MV-4-11 (cell line): ENCODE data around the gene TACC3.

ENCODE experiments used
- DNase-seq: peaks from one replicate; lab custom pipeline; 2025; lab: John Stamatoyannopoulos, UW

The TACC3 gene

GRCh38 chr4:1723131-1723801, 1.9 kb downstream of the TACC3 start:
- peak; percentile 77 for DNase-seq

GRCh38 chr4:1725521-1725920, 4.2 kb downstream of the TACC3 start:
- DNase-seq, result no peak

GRCh38 chr4:1726146-1726934, 5.0 kb downstream of the TACC3 start:
- DNase-seq, result peak; percentile 80

GRCh38 chr4:1727117-1728031, 6.1 kb downstream of the TACC3 start:
- DNase-seq, result peak; percentile 66

- DNase-seq, result no peak
Measured at GRCh38 chr4:1728061-1728980, 7.0 kb downstream of the TACC3 start.

- DNase-seq, result no peak
Measured at GRCh38 chr4:1730532-1731135, 9.3 kb downstream of the TACC3 start.

GRCh38 chr4:1731180-1731579, 9.9 kb downstream of the TACC3 start:
- no peak for DNase-seq

GRCh38 chr4:1732911-1733310, 11.6 kb downstream of the TACC3 start:
- no peak for DNase-seq

GRCh38 chr4:1735215-1735614, 13.9 kb downstream of the TACC3 start:
- no peak for DNase-seq

- DNase-seq, result no peak
Measured at GRCh38 chr4:1736812-1737211, 15.5 kb downstream of the TACC3 start.

GRCh38 chr4:1737666-1738065, 16.3 kb downstream of the TACC3 start:
- no peak for DNase-seq

GRCh38 chr4:1738410-1738809, 17.1 kb downstream of the TACC3 start:
- no peak for DNase-seq

- no peak for DNase-seq
Measured at GRCh38 chr4:1739358-1739757, 18.0 kb downstream of the TACC3 start.

GRCh38 chr4:1740021-1740545, 18.8 kb downstream of the TACC3 start:
- DNase-seq, result no peak

- DNase-seq, result no peak
Measured at GRCh38 chr4:1741208-1741607, 19.9 kb downstream of the TACC3 start.

GRCh38 chr4:1743551-1743950, 22.2 kb downstream of the TACC3 start:
- DNase-seq, result no peak

- DNase-seq, result no peak
Measured at GRCh38 chr4:1743975-1744374, 22.7 kb downstream of the TACC3 start.

- DNase-seq, result no peak
Measured at GRCh38 chr4:1744552-1744951, 23.2 kb downstream of the TACC3 start.

GRCh38 chr4:1745165-1745564, 23.8 kb downstream of the TACC3 start:
- DNase-seq, result no peak

GRCh38 chr4:1745697-1746096, 24.4 kb downstream of the TACC3 start:
- DNase-seq, result no peak

- DNase-seq, result peak; percentile 41
Measured at GRCh38 chr4:1746265-1746691, 25.0 kb downstream of the TACC3 start.
